ENCODE results near the gene ERCC8. TPM values are rescaled to one million over a fixed set of nuclear protein-coding genes. Genes with fewer than 3 reads are reported as not detected.

Gene ERCC8
- total RNA-seq, 2 experiments from 2014 or later: 10.2 to 12.1 TPM

DNA sequence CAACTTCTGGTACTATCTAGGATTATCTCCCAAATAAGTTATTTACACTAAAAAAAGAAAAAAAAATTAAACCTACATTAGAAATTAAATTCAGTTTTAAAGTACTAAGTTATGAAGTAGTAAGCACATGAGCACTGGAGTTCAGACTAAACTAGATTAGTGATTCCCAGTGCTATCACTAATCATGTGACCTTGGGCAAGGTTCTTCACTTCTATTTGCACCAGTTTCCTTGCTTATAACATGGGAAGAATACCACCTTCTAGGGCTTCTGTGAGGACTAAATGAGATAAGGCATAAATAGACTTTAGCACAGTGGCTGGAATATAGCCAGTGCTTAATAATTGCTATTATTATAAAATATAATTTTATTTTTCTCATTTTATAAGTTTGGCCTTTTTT is 111.3 kb downstream of the ERCC8 start:
- no peaks in the 10 kb centered on the region for H3K9me3 Mint-ChIP-seq
- H3K27me3 Mint-ChIP-seq: peaks cover 6% of the 10 kb centered on the region
- H3K27ac Mint-ChIP-seq: no peak overlapping the region
- H3K4me3 Mint-ChIP-seq: no peak overlapping the region
- no peak for DNase-seq
- H3K36me3 Mint-ChIP-seq: no peaks in the 10 kb centered on the region
- H3K4me1 Mint-ChIP-seq: peaks cover 7% of the 10 kb centered on the region

DNA sequence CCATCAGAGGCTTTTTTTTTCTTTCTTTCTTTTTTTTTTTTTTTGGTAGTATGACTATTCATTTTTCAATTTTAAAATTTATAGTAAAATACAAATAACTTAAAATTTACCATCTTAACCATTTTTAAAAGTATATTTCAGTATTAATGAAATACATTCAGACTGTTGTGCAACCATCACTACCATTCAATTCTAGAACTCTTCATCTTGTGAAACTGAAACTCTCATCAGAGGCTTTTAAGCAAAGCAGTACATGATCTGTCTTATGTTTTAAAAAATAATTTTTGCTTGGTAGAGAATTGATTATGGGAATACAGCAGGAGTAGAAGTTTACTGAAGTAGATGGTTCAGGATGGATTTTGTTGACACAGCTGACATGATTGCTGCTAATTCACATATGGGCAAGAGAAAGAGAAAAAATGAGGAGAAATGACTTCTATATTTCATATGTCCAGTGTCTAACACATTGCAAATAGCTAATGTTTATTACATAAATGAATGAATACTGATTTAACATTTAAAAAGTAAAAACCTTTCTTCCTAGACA is 114.2 kb downstream of the ERCC8 start:
- H3K4me3 Mint-ChIP-seq: no peak overlapping the region
- no peak overlapping the region for H3K27ac Mint-ChIP-seq
- DNase-seq: no peak

DNA sequence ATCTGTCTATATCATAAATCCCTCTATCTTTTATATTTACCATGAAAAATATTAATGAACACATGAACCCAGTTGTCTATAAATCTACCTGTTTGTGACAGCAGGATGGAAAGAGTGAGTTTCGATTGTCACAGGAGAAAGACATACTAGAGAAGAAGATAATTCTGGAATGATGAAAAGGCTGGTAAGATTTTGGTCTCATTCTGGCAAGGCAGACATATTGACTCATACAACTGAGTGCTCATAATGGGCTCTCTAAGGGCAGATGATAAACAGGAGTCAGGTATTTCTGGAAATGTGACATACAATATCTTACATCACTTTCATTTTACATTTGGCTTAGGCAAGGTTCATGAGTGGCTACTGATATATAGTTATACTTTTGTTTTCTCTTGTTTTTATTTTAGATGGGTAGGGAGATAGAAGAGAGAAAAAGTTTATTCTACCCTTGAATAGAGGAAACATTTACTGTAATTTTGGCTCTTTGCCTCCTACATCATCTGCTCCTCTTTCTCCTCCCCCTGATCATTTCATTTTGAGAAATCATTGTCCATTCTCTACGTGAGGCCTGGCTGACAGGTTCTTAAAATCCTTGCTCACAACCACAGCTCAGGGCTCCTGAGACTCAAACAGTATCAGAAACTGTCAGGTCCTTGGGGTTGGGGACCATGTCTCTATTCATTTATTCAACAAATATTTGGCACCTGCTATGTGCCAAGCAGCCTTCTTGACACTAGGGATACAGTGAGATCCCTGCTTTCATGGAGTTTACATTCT is 115.2 kb downstream of the ERCC8 start:
- no peak for DNase-seq
- peaks cover 6% of the 10 kb centered on the region for H3K27me3 Mint-ChIP-seq
- no peaks in the 10 kb centered on the region for H3K36me3 Mint-ChIP-seq
- peaks cover 11% of the 10 kb centered on the region for H3K4me1 Mint-ChIP-seq
- no peaks in the 10 kb centered on the region for H3K9me3 Mint-ChIP-seq
- no peak overlapping the region for H3K27ac Mint-ChIP-seq
- no peak overlapping the region for H3K4me3 Mint-ChIP-seq

More for the DNA sequence above, 114.2 kb downstream of the ERCC8 start:
- peaks cover 6% of the 10 kb centered on the region for H3K27me3 Mint-ChIP-seq
- H3K36me3 Mint-ChIP-seq: no peaks in the 10 kb centered on the region
- no peaks in the 10 kb centered on the region for H3K9me3 Mint-ChIP-seq
- peaks cover 11% of the 10 kb centered on the region for H3K4me1 Mint-ChIP-seq

DNA sequence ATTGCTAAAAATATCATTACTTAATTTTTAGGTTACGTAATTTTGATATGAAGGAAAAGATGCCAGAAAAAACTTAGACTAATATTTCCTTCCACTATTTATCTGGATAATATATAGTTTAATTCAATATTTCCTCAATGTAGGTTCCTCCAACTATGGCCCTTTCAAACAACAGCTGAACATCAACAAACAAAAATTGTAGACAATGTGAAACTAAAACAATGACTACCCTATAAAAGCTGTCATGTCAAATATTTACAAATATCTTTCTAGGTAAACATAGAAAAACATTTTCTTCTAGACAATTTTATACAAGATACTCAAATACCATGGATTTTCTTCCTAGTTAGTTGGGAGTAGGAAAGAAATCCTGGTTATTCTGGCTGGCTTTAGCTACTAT is 117.7 kb downstream of the ERCC8 start:
- H3K27me3 Mint-ChIP-seq: peaks cover 6% of the 10 kb centered on the region
- no peaks in the 10 kb centered on the region for H3K9me3 Mint-ChIP-seq
- no peak overlapping the region for H3K27ac Mint-ChIP-seq
- H3K4me3 Mint-ChIP-seq: no peak overlapping the region
- no peaks in the 10 kb centered on the region for H3K36me3 Mint-ChIP-seq
- no peak for DNase-seq
- H3K4me1 Mint-ChIP-seq: peaks cover 11% of the 10 kb centered on the region

DNA sequence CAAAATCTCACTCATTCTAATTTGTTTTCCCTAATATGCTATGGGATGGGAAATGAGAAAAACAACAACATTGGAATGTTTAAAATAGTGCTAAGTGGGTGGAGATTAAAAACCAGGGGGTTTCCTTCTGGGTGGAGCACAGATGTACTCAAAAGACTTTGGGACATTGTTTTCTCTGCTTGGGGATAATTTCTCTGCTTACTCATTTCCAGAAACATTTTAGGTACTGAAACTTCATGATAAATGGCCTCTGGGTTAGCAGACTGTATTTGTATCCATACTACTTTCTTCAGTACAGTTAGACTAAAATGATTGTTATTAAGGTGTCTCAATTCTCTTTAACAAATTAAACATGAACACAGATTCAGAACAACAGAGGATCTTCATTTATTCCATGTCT is 118.2 kb downstream of the ERCC8 start:
- Mint-ChIP-seq H3K27me3 (peaks cover 6% of the 10 kb centered on the region), H3K36me3 (no peaks in the 10 kb centered on the region), H3K27ac (no peak overlapping the region), H3K4me1 (peaks cover 11% of the 10 kb centered on the region), H3K9me3 (no peaks in the 10 kb centered on the region), H3K4me3 (no peak overlapping the region)
- DNase-seq: no peak

Other genes with a start within 250 kb of the ERCC8 start
- gene DEPDC1B, start 244.9 kb downstream of the ERCC8 start, total RNA-seq: 10 to 100 TPM; 23.6 to 25.5 TPM
- under 1 TPM; 0.31 to 0.32 TPM for gene ELOVL7, start 100.8 kb downstream of the ERCC8 start, total RNA-seq
- gene NDUFAF2, start 135 bp upstream of the ERCC8 start, total RNA-seq: 10 to 100 TPM; 48.5 to 48.8 TPM
- gene SMIM15, start 217.4 kb upstream of the ERCC8 start, total RNA-seq: 10 to 100 TPM; 92.1 to 94.8 TPM

Measured in activated naive CD8-positive, alpha-beta T cell treated with anti-CD3 and anti-CD28 coated beads for 36 hours (primary cell).